Esophagus squamous epithelium (tissue), 5 donors: Measurements from ENCODE around the gene BZW2. TPM values are rescaled to one million over a fixed set of nuclear protein-coding genes. Genes with fewer than 3 reads are reported as not detected.
A peak's percentile ranks its signal among the peaks of the same experiment; 100 is the strongest.

Experiments used
- DNase-seq: peaks from one replicate; lab custom pipeline; 2025; lab: John Stamatoyannopoulos, UW
- H3K27ac ChIP-seq, 4 donors: fragments of 200-600 bp; sonication (generic); one replicate each; pipeline ENCODE4 v1.5.1; 2016 to 2019; ENCODE audit warnings: mild to moderate bottlenecking in 1 of 4
- H3K27me3 ChIP-seq, 4 donors: fragments of 200-600 bp; sonication (generic); 1 replicate in 3 of 4; 2 replicates in 1 of 4; pipeline versions ENCODE4 v1.5.1 to v1.6.0; 2017 to 2021; ENCODE audit warnings: antibody characterized with exemption in 1 of 4
- H3K36me3 ChIP-seq, 3 donors: fragments of 200-600 bp; sonication (generic); one replicate each; pipeline ENCODE4 v1.5.1; 2016 to 2019
- H3K4me1 ChIP-seq, 3 donors: fragments of 200-600 bp; sonication (generic); one replicate each; pipeline ENCODE4 v1.5.1; 2017 to 2019
- H3K4me3 ChIP-seq, 4 donors: fragments of 200-600 bp; sonication (generic); 1 replicate in 3 of 4; 2 replicates in 1 of 4; pipeline ENCODE4 v1.5.1; 2016 to 2019; ENCODE audit warnings: mild to moderate bottlenecking in 2 of 4, moderate library complexity in 1 of 4
- H3K9me3 ChIP-seq, 3 donors: fragments of 200-600 bp; sonication (generic); one replicate each; pipeline ENCODE4 v1.5.1; 2016 to 2019
- CTCF ChIP-seq, 6 experiments: fragments of 450-650 bp in 4 of 6; fragments of 200-600 bp in 2 of 6; sonication (generic) in 2 of 6; IDR thresholded peaks; one replicate each; pipeline ENCODE4 v1.5.1; 2016 to 2019; ENCODE audit warnings: antibody characterized with exemption in 6 of 6, mild to moderate bottlenecking in 4 of 6, moderate library complexity in 4 of 6
- POLR2A ChIP-seq, 4 donors: fragments of 450-650 bp; IDR thresholded peaks; one replicate each; pipeline ENCODE4 v1.6.1; 2017; ENCODE audit warnings: antibody characterized with exemption in 4 of 4, mild to moderate bottlenecking in 4 of 4, moderate library complexity in 3 of 4
- WGBS, 2 donors: methylation state at CpG; one replicate each; pipeline ENCODE4 v1.1.5; 2018; 5-methylcytosine and 5-hydroxymethylcytosine counted together
- intact Hi-C: fragments of 100-400 bp; cut with DNase I; formaldehyde crosslinking; loops from one replicate; pipeline ENCODE4 v1.15.0; 2022
- total RNA-seq, 4 donors: library from RNA; depleted of rRNA; stranded (reverse); fragments of >200 nt; gene quantifications; one replicate each; pipeline ENCODE4 v1.1.0, GENCODE V29; 2016
- donor health status: DM: yes; HTN: yes; CAD: no.

Gene BZW2
- 10 to 100 TPM; 38.2 to 79.5 (median 69.6) TPM for total RNA-seq

- DNase-seq, result peak; percentile 81
- Histone ChIP-seq H3K4me3 (peak within 1 kb of the TSS; percentile 81 to 99 (median 92)), H3K4me1 (peaks cover 17 to 63% (median 40%) of the 10 kb centered on the region in 3 donors), H3K27ac (peak within 1 kb of the TSS; percentile 88 to 97 (median 94)), H3K9me3 (no peaks in the 10 kb centered on the region), H3K27me3 (no peaks in the 10 kb centered on the region), H3K36me3 (no peaks in the 10 kb centered on the region)
- intact Hi-C loops, result no loop called here
- TF ChIP-seq CTCF (IDR thresholded peaks at IDR 0.05), result peak in 3 of 6 experiments; percentile 18 to 24 (median 23)
- TF ChIP-seq POLR2A (IDR thresholded peaks at IDR 0.05), result peak in 2 of 4 donors; percentile 96
- 0% methylated on average over 4 to 49 of the region's 73 CpGs for WGBS, 2 donors
Measured at GRCh38 chr7:16645593-16646471, at the start of gene BZW2, which contains the start of gene ANKMY2. Gene BZW2, plus strand, starts transcription at chr7:16646181. Its CDS starts 19,263 bp downstream, at chr7:16665444. Gene ANKMY2, minus strand, starts transcription at chr7:16645754. Its CDS starts 181 bp downstream, at chr7:16645573.

- TF ChIP-seq CTCF (IDR thresholded peaks at IDR 0.05) (no peak), POLR2A (IDR thresholded peaks at IDR 0.05) (no peak)
- WGBS, 2 donors, result 39 to 64% methylated on average over 4 of the region's 4 CpGs
- no peaks in the 10 kb centered on the region for H3K4me1 ChIP-seq
Measured at GRCh38 chr7:16598015-16598414, 48.0 kb upstream of the BZW2 start.

GRCh38 chr7:16599860-16600259, 46.1 kb upstream of the BZW2 start:
- intact Hi-C loops, result no loop called here
- no peak for DNase-seq

More at GRCh38 chr7:16598015-16598414, 48.0 kb upstream of the BZW2 start:
- H3K27ac ChIP-seq, result no peak overlapping the region
- H3K4me3 ChIP-seq, result no peak overlapping the region
- no peaks in the 10 kb centered on the region for H3K9me3 ChIP-seq
- H3K27me3 ChIP-seq, result no peaks in the 10 kb centered on the region
- H3K36me3 ChIP-seq, result peaks cover 0 to 52% (median 5%) of the 10 kb centered on the region in 3 donors
- no peak for DNase-seq
- intact Hi-C loops, result no loop called here

GRCh38 chr7:16603633-16604032, 42.3 kb upstream of the BZW2 start:
- H3K36me3 ChIP-seq, result peaks cover 5 to 95% (median 5%) of the 10 kb centered on the region in 3 donors
- DNase-seq, result no peak
- no peak for TF ChIP-seq POLR2A (IDR thresholded peaks at IDR 0.05)
- TF ChIP-seq CTCF (IDR thresholded peaks at IDR 0.05), result no peak
- no peak overlapping the region for H3K27ac ChIP-seq
- intact Hi-C loops, result no loop called here
- no peaks in the 10 kb centered on the region for H3K4me1 ChIP-seq
- H3K9me3 ChIP-seq, result no peaks in the 10 kb centered on the region
- no peaks in the 10 kb centered on the region for H3K27me3 ChIP-seq
- no peak overlapping the region for H3K4me3 ChIP-seq

More at GRCh38 chr7:16599860-16600259, 46.1 kb upstream of the BZW2 start:
- Histone ChIP-seq H3K36me3 (peaks cover 0 to 70% (median 5%) of the 10 kb centered on the region in 3 donors), H3K9me3 (no peaks in the 10 kb centered on the region), H3K4me3 (no peak overlapping the region), H3K4me1 (no peaks in the 10 kb centered on the region), H3K27ac (no peak overlapping the region), H3K27me3 (no peaks in the 10 kb centered on the region)
- no peak for TF ChIP-seq CTCF (IDR thresholded peaks at IDR 0.05)
- TF ChIP-seq POLR2A (IDR thresholded peaks at IDR 0.05), result no peak
- 81 to 89% methylated on average over 7 of the region's 7 CpGs for WGBS, 2 donors

- Histone ChIP-seq H3K27me3 (no peaks in the 10 kb centered on the region), H3K9me3 (no peaks in the 10 kb centered on the region), H3K36me3 (peaks cover 2 to 95% (median 5%) of the 10 kb centered on the region in 3 donors), H3K27ac (no peak overlapping the region), H3K4me1 (no peaks in the 10 kb centered on the region), H3K4me3 (no peak overlapping the region)
- peak in 3 of 6 experiments; percentile 11 to 30 (median 17) for TF ChIP-seq CTCF (IDR thresholded peaks at IDR 0.05)
- no peak for TF ChIP-seq POLR2A (IDR thresholded peaks at IDR 0.05)
- 90 to 92% methylated on average over 3 of the region's 3 CpGs for WGBS, 2 donors
- intact Hi-C loops, result no loop called here
- no peak for DNase-seq
Measured at GRCh38 chr7:16604054-16604453, 41.9 kb upstream of the BZW2 start.
